GM18505 (cell line): ENCODE measurements around the gene RBPJL.

Experiments used
- ATAC-seq: cut with Tn5 transposase; IDR thresholded peaks from one replicate; pipeline ENCODE4 v1.9.1; 2021; ENCODE audit not compliant: unreplicated experiment
- POLR2A ChIP-seq: IDR thresholded peaks from 4 replicates; pipeline ENCODE4 v1.6.1; 2011; ENCODE audit warnings: borderline replicate concordance; ENCODE audit not compliant: insufficient read depth, insufficient read length; ENCODE audit errors: extremely low read depth

Gene RBPJL

GRCh38 chr20:45288860-45289259 is 17.8 kb upstream of the RBPJL start:
- no peak for ATAC-seq

DNA sequence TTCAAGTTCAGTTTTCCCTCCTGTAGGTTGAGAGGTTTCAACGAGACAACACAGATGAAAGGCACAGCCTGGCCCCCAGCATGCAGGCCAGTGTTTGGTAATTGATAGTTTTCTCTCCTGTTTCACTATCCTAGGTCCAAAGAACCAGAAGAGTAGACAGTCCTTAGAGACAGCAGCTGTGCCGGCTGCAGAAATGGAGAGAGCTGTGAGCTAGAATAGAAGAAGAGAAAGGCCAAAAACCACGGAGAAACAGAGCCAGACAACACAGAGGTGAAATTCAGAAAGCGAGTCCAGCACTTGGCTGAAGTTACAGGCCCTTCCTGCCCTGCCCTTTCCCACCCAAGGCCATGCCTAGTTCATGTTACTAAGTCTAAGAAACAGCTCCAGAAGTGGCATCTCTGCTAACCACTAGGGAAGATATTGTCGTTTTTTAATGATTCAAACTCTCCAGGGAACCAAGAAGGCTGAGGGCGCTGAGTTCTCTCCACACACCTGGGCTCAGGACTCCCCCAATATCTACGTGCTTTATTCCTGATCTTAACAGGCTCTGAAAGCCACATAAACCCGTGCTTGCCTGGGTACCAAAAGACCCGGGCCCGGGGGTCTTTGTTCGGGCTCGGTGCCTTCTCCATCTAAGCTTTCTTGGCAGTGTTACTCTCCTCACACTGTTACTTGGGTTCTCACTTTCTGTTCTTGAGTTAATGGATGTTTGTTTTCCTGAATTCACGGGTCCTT is 16.5 kb upstream of the RBPJL start:
- ATAC-seq, result no peak
- TF ChIP-seq POLR2A, result no peak

More at GRCh38 chr20:45288860-45289259, 17.8 kb upstream of the RBPJL start:
- no peak for TF ChIP-seq POLR2A

DNA sequence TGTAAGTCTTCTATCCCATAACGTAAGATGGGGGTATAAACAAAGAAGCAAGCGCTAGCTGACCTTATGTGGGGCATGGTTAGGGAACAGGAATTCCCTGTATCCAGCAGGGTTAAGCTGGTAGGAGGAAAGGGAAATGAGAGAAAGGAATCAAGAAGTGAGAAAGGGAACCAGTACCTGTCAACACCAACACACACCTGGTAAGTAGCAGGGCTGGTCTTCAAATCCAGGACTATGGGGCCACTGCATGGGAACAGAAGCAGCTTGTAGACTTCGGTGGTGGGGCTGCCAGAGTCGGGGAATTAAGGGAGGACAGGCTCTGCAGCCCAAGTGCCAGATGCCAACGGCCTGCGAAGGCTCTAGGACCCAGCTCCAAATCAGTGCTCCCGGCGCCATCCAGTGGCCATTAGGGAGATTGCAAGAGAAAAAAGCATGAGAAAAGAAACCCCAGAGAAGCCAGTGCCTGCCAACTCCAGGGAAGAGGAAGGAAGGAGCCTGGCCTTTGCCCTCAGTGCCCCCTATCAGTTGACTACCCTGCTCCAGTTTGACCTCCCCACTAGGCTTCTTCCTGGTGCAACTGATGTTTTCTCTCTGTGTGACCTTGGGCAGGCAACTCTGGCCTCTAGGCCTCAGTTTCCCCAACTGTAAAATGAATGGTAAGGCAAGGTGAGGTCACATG is 15.8 kb upstream of the RBPJL start:
- ATAC-seq, result no peak
- no peak for TF ChIP-seq POLR2A

- no peak for TF ChIP-seq POLR2A
- no peak for ATAC-seq
Observed at GRCh38 chr20:45291526-45291925, 15.1 kb upstream of the RBPJL start.

GRCh38 chr20:45292343-45292742 is 14.3 kb upstream of the RBPJL start:
- no peak for ATAC-seq
- TF ChIP-seq POLR2A, result no peak

GRCh38 chr20:45293041-45294002 is 13.3 kb upstream of the RBPJL start:
- no peak for TF ChIP-seq POLR2A
- no peak for ATAC-seq

DNA sequence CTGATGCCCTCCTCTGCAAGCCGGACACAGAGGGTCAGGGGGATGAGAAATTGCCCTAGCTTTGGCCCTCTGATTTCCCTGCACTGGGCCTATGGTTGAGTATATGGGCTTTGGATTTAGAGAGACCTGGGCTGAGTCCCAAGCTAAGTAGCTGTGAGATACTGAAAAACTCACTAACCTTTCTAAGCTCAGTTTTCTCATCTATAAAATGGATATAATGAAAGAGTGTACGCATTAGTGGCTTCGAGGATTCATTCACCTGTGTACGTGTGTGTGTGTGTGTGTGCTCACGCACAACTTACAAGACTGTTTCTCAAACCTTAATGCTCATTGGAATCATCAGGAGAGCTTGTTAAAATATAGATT is 12.7 kb upstream of the RBPJL start:
- no peak for TF ChIP-seq POLR2A
- no peak for ATAC-seq

DNA sequence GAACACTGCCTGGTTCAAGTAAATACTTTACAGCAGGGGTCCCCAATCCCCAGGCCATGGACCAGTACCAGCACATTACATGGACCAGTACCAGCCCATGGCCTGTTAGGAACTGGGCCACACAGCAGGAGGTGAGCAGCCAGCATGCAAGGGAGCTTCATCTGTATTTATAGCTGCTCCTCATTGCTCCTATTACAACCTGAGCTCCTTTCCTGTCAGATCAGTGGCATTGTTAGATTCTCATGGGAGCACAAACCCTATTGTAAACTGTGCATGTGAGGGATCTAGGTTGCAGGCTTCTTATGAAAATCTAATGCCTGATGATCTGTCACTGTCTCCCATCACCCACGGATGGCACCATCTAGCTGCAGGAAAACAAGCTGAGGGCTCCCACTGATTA is 12.0 kb upstream of the RBPJL start:
- no peak for TF ChIP-seq POLR2A
- ATAC-seq, result no peak

- ATAC-seq, result no peak
- no peak for TF ChIP-seq POLR2A
Observed at GRCh38 chr20:45297786-45298497, 8.7 kb upstream of the RBPJL start.

DNA sequence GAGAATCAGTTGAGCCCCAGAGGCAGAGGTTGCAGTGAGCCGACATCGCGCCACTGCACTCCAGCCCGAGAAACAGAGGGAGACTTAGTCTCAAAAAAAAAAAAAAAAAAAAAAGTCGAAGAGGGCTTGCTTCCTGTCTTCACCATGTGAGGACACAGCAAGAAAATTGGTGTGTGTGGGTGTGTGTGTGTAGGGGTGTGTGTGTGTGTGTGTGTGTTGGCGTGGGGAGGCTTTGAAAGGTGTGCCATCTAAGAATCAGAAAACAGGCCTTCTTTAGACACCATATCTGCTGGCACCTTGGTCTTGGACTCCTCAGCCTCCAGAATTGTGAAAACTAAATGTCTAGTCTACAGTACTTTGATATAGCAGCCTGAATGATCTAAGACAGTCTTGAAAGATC is 6.9 kb upstream of the RBPJL start:
- no peak for ATAC-seq
- no peak for TF ChIP-seq POLR2A

DNA sequence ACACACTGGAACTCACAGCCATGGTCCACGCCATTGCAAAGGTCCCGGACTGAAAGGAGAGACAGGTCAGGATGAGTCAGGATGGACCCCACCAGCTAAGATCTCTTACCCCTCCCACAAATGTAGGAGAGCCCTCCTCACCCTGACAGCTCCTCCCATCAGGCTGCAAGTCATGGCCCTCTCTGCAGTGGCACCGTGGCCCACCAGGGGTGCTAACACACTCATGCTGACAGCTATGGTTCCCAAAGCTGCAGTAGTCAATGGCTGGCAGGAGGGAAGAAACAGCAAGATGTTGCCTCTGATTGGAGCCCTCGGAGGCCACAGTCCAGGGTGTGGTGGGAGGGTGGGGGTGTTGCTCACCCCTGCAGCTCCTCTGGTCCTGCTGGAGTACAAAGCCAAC is 5.7 kb upstream of the RBPJL start:
- ATAC-seq, result no peak
- no peak for TF ChIP-seq POLR2A

DNA sequence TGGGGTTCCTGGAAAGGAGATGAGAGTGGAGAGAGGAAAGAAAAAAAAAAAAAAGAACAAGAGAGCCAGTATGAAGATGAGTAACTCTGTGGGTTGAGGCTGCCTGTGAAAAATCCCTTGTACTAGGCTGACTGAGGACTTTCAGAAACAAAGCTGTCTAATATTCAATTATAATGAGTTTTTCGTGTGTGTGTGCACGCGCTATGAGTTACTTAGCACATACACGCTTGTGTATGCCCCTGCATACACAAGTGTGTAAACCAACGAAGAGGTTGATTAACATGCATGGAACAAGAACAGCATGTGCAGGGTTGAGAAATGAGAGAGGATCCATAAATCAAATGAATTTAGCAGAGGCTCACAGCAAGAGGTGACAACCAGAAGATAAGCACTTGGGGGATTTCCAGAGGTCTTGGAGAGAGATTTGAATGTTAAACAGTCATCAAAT is 4.8 kb upstream of the RBPJL start:
- ATAC-seq, result no peak

More for the DNA sequence above, 4.8 kb upstream of the RBPJL start:
- no peak for TF ChIP-seq POLR2A
